A673 (cell line): ENCODE results near the gene DIS3L.

ENCODE experiments used
- CTCF ChIP-seq: fragments of 300-800, 200-600 bp; sonication (generic); conservative IDR thresholded peaks from 2 replicates; pipeline ENCODE4 v1.5.1; 2017; ENCODE audit warnings: low read depth, mild to moderate bottlenecking, antibody characterized with exemption, low read length, moderate library complexity, mixed read lengths
- EZH2 ChIP-seq: fragments of 200-600 bp; sonication (generic); IDR thresholded peaks from 2 replicates; pipeline ENCODE4 v1.6.1; 2017; ENCODE audit warnings: borderline replicate concordance, low read depth, mild to moderate bottlenecking, mixed read lengths, antibody characterized with exemption, low read length; ENCODE audit not compliant: poor library complexity, severe bottlenecking

GRCh38 chr15:66254951-66255676, 38.3 kb upstream of the DIS3L start:
- TF ChIP-seq CTCF (no peak), EZH2 (no peak)
